T follicular helper cell (primary cell): Measurements from ENCODE around the gene VPS18.

Experiments used
- DNase-seq: peaks from one replicate; pipeline ENCODE4 v3.0.0-alpha.2; 2020; ENCODE audit warnings: low read depth

Gene VPS18

GRCh38 chr15:40869686-40870085 lies 24.6 kb upstream of the VPS18 start:
- DNase-seq, result no peak

DNA sequence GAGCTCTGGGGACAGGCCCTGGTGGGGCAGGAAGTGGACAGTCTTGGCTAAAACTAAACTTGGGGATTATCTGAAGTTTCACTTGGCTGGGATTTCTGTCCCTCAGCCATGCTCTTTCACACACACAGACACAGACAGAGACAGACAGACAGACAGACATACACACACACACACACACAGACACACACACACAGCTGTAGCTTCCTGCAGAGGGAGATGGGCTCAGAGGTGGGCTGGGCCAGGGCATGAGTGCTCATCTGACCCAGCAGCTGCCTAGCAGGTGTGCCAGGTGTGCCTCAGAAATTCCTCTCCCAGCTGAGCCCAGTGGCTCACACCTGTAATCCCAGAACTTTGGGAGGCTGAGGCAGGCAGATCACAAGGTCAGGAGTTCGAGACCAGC lies 23.5 kb upstream of the VPS18 start:
- no peak for DNase-seq

DNA sequence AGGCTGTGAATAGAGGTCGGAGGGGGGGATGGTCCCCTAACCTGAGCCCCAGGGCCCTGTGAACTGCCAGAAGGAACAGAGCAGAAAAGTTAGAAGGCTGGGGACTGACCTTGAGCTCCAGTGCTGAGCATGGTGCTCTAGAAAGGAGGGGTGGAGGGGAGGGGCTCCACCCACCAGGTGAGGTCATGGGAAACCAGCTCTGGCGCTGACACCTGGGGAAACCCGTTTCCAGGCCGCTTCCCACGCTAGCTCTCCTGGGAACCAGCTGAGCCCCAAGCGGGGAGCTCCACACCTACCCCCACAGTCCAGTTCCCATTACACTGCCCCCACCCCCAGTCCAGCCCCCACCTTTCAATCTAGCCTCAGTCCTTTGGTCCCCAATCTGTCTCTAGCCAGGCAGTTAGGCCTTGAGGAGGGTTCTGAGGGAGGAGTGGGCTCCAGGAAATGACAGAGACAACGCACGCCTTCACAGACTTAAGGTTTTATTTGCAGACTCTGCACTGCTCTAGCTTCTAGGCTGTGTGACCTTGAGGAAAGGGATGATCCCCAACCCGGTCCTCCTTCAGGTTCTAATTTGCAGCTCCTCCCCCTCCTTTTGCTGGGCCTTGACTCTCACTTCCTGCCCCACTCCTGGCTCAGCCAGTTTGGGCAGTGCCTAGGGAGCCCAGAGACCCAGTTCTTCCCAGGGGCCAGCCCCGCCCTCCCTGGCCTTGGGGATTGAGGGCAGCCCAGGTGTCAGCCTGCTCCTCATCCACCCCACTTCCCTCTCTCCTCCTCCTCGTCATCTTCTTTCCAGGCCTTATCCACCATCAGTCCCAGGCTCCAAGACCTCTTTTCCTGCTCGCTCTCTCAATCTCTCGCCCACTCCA lies 22.3 kb upstream of the VPS18 start:
- no peak for DNase-seq

- no peak for DNase-seq
Observed at GRCh38 chr15:40872791-40873693, 21.2 kb upstream of the VPS18 start.

- peak; percentile 33 for DNase-seq
Observed at GRCh38 chr15:40873694-40874561, 20.3 kb upstream of the VPS18 start, which contains the start of gene RHOV. Gene RHOV (minus strand): TSS chr15:40874234. CDS start chr15:40874139, 95 bp downstream.

GRCh38 chr15:40875991-40876730 lies 18.1 kb upstream of the VPS18 start:
- no peak for DNase-seq

DNA sequence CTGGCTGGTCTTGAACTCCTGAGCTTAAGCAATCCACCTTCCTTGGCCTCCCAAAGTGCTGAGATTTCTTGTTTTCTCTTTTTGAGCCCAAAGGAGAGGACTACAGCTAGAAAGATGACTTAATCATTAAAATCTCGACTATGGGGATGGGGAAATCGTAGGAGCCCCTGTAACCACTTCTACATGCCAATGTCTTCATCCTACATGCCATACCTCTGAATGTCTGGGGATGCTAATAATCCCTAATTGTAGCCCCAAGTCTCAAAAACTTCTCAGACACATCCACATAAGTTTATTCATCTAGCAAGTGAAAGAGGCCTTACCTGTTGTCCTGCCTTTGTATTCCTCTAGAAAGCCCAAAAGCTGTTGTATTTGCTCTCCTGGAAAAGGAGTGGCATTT lies 16.6 kb upstream of the VPS18 start:
- no peak for DNase-seq

DNA sequence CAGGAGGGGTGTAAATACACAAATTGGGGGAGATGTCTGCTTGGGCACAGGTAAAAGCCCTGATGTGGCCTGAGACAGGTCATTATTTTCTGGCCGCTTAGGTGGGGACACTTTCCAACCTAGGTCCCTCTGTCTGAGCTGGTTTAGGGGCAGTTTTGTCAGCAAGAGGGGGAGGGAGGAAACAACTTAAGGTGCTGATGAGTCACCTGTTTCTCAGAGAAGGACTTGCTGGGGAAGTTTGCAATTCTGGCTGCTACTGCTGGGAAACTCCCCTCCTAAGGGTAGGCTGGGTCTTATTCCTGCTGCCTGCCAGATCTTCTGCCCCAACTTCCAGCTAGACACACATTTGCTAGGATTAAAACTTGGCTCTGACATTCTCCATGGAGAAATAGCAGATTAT lies 15.5 kb upstream of the VPS18 start:
- DNase-seq, result no peak

DNA sequence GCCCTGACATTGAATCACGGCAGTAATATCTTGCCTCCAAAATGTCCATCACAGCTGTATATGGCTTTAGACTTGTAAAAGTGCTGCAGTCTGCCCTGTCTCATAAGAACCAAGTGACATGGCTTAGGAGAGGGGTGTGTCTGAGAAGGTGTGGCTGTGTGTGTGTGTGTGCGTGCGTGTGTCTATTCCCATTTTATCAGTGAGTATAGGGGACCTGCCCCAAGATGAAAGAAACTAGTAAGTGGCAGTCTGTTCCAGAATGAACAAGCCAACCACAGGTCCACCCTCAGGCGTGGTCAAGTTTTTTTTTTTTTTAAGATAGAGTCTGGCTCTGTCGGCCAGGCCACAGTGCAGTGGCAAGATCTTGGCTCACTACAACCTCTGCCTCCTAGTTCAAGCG lies 14.6 kb upstream of the VPS18 start:
- no peak for DNase-seq

DNA sequence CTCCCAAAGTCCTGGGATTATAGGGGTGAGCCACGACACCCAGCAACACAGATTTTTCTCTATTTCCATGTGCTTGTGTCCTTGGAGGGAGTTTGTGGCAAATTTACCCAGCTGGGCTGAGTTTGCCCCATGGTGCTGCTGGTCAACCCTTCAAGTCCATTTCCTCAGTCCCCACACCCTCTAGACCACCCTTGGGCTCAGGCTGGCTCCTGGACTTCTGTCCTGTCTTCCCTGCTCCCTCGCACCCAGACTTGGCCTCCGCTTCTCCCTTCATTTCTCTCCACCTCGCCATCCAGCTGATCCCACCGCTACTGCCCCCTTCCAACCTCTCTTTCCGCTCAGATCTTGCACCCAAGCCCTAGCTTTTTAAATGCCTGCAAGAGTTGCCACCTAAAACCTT lies 12.9 kb upstream of the VPS18 start:
- no peak for DNase-seq

GRCh38 chr15:40886586-40886985 lies 7.7 kb upstream of the VPS18 start:
- no peak for DNase-seq

DNA sequence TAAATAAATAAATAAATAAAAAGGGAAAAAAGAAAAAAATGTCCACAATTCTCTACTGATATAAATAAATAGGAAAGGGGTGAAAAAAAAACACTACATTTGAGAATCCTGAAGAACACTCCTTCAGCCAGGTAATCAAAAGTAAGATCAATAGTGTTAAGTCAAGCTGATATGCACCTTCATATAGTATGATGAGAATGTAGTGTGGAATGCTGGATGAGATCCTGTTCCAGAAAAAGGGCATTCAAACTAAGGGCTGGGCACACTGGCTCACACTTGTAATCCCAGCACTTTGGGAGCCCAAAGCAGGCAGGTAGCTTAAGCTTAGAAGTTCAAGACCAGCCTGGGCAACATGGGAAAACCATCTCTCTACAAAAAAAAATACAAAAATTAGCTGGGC lies 5.1 kb upstream of the VPS18 start:
- no peak for DNase-seq

- no peak for DNase-seq
Observed at GRCh38 chr15:40891138-40891537, 3.1 kb upstream of the VPS18 start.

DNA sequence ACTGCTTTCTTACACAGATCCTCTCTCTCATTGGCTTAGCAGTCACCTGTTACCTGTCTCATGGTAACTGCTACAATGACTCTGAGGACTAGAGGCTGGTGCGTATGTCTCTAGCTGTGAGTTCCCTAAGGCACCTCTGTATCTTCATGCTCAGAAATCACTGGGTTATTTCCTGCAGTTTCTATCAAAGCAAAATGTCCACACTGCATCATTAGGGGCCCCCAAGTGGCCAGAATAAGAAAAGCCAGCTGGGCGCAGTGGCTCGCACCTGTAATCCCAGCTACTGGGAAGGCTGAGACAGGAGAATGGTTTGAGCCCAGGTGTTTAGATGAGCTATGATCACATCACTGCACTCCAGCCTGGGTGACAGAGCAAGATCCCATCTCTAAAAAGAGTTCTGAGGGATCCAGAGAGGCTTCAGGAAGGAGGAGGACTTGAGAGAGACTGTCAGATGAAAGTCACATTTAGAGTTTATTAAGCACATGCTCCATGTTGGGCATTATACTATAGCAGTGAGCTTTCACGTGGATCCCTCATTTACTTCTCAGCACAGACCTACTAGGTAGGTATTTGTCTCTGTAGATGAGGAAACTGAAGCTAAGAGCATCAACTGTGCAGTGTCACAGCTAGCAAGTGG lies 2.3 kb upstream of the VPS18 start:
- no peak for DNase-seq

DNA sequence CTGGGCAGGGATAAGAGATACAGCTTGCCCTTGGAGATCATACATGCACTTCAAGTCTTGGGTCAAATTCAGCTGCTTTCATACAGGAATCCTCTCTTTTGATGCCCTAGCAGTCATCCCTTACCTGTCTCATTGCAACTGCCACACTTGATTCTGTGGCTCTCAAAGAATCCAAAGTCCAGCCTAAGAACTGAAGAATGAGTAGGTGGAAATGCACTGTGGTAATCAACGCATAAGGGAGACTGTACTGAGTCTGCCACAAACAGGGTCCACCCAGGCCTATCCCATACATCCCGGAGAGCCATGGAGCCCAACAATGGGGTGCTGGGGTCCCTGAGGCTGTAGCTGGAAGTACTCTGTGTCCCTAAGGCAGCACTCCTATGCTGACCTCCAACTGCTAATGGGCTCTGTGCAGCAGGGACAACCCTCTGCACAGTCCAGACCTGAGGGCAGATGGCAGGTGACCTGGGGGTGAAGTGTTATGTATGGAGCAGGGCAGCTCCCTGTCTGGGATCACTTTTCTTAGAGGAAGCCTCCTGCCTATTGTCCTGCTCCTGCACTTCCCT lies 1.7 kb upstream of the VPS18 start:
- no peak for DNase-seq

GRCh38 chr15:40893019-40893670 lies 1.1 kb upstream of the VPS18 start:
- DNase-seq, result no peak

- peak; percentile 37 for DNase-seq
Observed at GRCh38 chr15:40894681-40895448, 615 bp downstream of the VPS18 start.

DNA sequence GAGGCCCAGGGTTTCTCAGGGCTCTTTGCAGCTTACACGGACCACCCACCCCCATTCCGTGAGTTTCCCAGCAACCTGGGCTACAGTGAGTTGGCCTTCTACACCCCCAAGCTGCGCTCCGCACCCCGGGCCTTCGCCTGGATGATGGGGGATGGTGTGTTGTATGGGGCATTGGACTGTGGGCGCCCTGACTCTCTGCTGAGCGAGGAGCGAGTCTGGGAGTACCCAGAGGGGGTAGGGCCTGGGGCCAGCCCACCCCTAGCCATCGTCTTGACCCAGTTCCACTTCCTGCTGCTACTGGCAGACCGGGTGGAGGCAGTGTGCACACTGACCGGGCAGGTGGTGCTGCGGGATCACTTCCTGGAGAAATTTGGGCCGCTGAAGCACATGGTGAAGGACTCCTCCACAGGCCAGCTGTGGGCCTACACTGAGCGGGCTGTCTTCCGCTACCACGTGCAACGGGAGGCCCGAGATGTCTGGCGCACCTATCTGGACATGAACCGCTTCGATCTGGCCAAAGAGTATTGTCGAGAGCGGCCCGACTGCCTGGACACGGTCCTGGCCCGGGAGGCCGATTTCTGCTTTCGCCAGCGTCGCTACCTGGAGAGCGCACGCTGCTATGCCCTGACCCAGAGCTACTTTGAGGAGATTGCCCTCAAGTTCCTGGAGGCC lies 5.4 kb downstream of the VPS18 start:
- DNase-seq, result no peak
